Measurements from ENCODE around the gene SMG6. TPM values are rescaled to one million over a fixed set of nuclear protein-coding genes. Genes with fewer than 3 reads are reported as not detected.

Gene SMG6
- total RNA-seq, 1 donor from 2014 or later: 47.7 TPM

- Mint-ChIP-seq H3K27me3 (no peaks in the 10 kb centered on the region), H3K36me3 (ENCODE audit: insufficient read depth) (peaks cover 17% of the 10 kb centered on the region), H3K4me3 (ENCODE audit: low read depth) (no peak overlapping the region), H3K9me3 (ENCODE audit: low read depth) (no peaks in the 10 kb centered on the region), H3K4me1 (ENCODE audit: low read depth) (no peaks in the 10 kb centered on the region), H3K27ac (no peak overlapping the region)
- TF ChIP-seq, protein P1, sequence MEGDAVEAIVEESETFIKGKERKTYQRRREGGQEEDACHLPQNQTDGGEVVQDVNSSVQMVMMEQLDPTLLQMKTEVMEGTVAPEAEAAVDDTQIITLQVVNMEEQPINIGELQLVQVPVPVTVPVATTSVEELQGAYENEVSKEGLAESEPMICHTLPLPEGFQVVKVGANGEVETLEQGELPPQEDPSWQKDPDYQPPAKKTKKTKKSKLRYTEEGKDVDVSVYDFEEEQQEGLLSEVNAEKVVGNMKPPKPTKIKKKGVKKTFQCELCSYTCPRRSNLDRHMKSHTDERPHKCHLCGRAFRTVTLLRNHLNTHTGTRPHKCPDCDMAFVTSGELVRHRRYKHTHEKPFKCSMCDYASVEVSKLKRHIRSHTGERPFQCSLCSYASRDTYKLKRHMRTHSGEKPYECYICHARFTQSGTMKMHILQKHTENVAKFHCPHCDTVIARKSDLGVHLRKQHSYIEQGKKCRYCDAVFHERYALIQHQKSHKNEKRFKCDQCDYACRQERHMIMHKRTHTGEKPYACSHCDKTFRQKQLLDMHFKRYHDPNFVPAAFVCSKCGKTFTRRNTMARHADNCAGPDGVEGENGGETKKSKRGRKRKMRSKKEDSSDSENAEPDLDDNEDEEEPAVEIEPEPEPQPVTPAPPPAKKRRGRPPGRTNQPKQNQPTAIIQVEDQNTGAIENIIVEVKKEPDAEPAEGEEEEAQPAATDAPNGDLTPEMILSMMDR (IDR thresholded peaks at IDR 0.05; ENCODE audit: unreplicated experiment): no peak
- DNase-seq (ENCODE audit: low spot score, unreplicated experiment): no peak
These were observed 63.0 kb downstream of the SMG6 start for GRCh38 chr17:2240541-2240940.

DNA sequence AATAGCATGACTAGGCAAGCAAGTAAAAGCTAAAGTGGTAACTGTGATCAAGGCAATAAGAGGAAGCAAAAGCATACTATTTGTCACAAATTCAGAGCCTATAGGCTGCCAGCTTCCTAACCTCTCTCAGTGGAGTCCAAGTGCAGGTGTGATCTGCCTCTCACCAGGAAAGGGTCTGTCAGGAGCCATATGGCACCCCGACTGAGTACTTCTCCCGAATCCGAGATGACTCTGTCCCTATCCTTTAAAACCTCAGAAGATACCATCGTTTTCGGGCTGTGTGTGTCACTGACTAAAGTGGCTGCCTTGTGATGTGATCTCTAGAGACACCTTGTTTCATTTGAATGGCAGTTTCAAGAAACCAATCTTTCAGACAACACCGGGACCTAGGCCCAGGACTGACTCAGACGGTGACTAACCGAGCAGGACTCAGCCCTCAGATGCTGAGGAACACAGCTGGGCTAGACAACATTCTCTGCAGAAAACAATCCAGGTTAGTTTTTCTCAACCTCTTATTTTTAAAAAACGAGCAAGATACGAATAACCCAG, 63.6 kb downstream of the SMG6 start:
- Mint-ChIP-seq H3K27ac (no peak overlapping the region), H3K4me3 (ENCODE audit: low read depth) (no peak overlapping the region), H3K9me3 (ENCODE audit: low read depth) (no peaks in the 10 kb centered on the region), H3K36me3 (ENCODE audit: insufficient read depth) (peaks cover 19% of the 10 kb centered on the region), H3K4me1 (ENCODE audit: low read depth) (no peaks in the 10 kb centered on the region), H3K27me3 (no peaks in the 10 kb centered on the region)
- no peak for DNase-seq (ENCODE audit: low spot score, unreplicated experiment)
- TF ChIP-seq, protein P1 (IDR thresholded peaks at IDR 0.05; ENCODE audit: unreplicated experiment): no peak

DNA sequence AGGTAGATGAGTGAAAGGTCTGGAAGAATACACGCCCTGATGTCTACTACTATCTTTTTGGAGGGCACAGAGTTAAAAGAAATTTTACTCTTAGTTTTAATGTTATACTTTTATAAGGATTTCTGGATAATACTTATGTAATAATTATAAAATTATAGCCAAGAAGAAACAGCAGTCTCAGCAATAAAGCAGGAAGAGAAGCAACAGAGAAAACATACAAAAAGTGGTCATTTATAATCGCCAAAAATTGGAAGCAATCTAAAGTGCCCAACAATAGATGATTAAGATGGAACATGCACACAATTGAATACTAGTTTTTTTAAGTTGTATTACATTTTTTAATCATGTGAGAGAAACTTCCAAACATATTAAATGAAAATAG, 64.4 kb downstream of the SMG6 start:
- DNase-seq (ENCODE audit: low spot score, unreplicated experiment): no peak
- Mint-ChIP-seq H3K27ac (no peak overlapping the region), H3K27me3 (no peaks in the 10 kb centered on the region), H3K4me1 (ENCODE audit: low read depth) (no peaks in the 10 kb centered on the region), H3K9me3 (ENCODE audit: low read depth) (no peaks in the 10 kb centered on the region), H3K36me3 (ENCODE audit: insufficient read depth) (peaks cover 18% of the 10 kb centered on the region), H3K4me3 (ENCODE audit: low read depth) (no peak overlapping the region)
- TF ChIP-seq, protein P1 (IDR thresholded peaks at IDR 0.05; ENCODE audit: unreplicated experiment): no peak

GRCh38 chr17:2238432-2239169, 65.0 kb downstream of the SMG6 start:
- H3K27me3 Mint-ChIP-seq: no peaks in the 10 kb centered on the region
- H3K9me3 Mint-ChIP-seq (ENCODE audit: low read depth): no peaks in the 10 kb centered on the region
- H3K27ac Mint-ChIP-seq: no peak overlapping the region
- no peaks in the 10 kb centered on the region for H3K4me1 Mint-ChIP-seq (ENCODE audit: low read depth)
- peaks cover 15% of the 10 kb centered on the region for H3K36me3 Mint-ChIP-seq (ENCODE audit: insufficient read depth)
- TF ChIP-seq, protein P1 (IDR thresholded peaks at IDR 0.05; ENCODE audit: unreplicated experiment): no peak
- DNase-seq (ENCODE audit: low spot score, unreplicated experiment): no peak
- H3K4me3 Mint-ChIP-seq (ENCODE audit: low read depth): no peak overlapping the region

GRCh38 chr17:2237950-2238349, 65.6 kb downstream of the SMG6 start:
- H3K4me1 Mint-ChIP-seq (ENCODE audit: low read depth): no peaks in the 10 kb centered on the region
- H3K27me3 Mint-ChIP-seq: no peaks in the 10 kb centered on the region
- no peaks in the 10 kb centered on the region for H3K9me3 Mint-ChIP-seq (ENCODE audit: low read depth)
- no peak overlapping the region for H3K27ac Mint-ChIP-seq
- H3K4me3 Mint-ChIP-seq (ENCODE audit: low read depth): no peak overlapping the region
- TF ChIP-seq, protein P1 (IDR thresholded peaks at IDR 0.05; ENCODE audit: unreplicated experiment): no peak
- peaks cover 10% of the 10 kb centered on the region for H3K36me3 Mint-ChIP-seq (ENCODE audit: insufficient read depth)
- no peak for DNase-seq (ENCODE audit: low spot score, unreplicated experiment)
